HG03378 (cell line): ENCODE results near the gene SLX9.

ENCODE experiments used
- ATAC-seq: cut with Tn5 transposase; IDR thresholded peaks from one replicate; pipeline ENCODE4 v1.9.1; 2021; ENCODE audit warnings: mild to moderate bottlenecking, moderate library complexity; ENCODE audit not compliant: unreplicated experiment

SLX9 gene

DNA sequence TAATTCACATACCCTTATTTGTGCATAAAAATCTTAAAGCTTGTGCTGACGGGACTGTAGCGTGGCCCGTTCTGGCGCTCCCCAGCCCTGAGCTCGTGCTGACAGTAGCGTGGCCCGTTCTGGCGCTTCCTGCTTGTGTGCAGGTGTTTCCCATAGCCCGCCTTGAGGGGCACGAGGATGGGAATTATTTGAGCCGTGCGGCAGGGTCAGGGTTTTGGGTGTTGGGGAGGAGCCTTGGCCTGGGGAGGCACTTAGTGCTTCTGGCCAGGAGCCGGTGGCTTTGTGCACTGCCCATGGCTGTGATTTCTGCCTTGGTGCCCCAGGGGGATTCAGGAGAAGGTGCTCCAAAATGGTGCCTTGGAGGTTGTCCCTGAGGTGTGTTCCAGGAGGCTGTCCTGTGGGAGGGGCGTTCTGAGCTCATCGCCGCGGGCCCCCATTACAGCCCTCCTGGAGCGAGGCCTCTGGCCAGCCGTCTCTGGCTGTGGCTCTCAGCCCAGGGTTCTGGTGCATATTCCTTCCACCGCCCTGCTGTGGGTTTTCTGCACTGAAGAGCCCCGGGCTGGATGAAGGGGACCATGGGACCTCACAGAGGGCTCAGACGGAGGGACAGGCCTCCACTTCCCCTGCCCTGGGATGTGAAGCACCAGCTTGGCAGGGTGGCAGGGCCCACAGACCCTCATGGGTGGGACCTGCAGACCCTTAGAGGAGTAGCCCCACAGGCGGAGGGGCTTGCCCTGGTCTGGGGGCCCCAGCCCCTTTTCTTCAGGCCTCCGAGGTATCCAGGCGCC is 6.6 kb downstream of the SLX9 start:
- no peak for ATAC-seq

DNA sequence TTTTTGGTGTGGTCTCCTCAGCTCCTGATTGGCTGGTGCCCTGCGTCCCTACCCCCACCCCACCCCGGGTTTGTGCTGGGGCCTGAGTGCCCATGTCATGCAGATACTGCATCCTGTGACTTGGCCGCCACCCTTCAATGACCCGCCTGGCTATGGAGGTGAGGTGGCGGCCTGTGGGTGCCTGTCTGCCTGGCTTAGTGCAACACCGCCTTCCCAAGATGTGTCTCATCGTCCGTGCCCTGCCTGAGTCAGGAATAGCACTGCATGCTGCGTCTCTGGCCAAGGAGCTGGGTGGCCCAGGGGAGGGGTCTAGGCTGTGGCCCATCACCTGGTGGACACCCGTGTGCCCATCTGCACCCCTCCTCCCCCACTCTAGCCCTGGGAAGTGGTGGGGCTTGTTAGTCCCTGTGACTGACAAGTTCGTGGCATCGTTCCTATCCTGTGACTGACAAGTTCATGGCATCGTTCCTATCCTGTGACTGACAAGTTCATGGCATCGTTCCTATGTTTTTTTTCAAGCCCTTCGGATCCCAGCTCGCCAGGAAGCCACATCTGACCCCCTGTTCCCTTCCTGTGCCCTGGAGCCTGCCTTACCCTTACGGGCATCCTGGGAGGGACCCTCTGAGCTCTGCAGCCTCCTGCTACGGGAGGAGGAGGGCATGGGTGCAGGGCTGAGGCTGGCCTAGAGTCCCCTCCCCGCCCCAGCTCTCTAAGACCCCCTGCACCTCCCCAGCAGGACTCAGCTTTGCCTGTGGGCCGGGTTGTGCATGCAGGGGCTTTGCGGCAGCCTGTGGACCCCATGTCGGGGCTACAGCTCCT is 7.5 kb downstream of the SLX9 start:
- ATAC-seq = no peak

DNA sequence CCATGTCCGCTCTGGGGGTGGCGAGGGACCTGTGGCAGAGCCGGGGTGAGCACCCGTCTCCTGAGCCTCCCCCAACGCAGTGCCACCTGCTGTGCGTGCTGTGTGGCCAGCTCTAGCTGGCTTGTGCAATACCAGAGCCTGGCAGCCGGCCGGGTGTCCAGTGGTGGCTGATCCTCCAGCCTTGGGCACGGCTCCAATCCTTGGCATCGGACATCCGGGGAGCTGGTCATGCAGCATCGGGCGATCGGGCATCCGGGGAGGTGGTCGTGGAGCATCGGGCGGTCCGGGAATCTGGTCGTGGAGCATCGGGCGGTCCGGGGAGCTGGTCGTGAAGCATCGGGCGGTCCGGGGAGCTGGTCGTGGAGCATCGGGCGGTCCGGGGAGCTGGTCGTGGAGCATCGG is 8.1 kb downstream of the SLX9 start:
- no peak for ATAC-seq

GRCh38 chr21:44948426-44949120 is 8.7 kb downstream of the SLX9 start:
- no peak for ATAC-seq

- ATAC-seq = no peak
Measured at GRCh38 chr21:44949161-44949778, 9.4 kb downstream of the SLX9 start.

- no peak for ATAC-seq
Measured at GRCh38 chr21:44949779-44950198, 10.0 kb downstream of the SLX9 start.

DNA sequence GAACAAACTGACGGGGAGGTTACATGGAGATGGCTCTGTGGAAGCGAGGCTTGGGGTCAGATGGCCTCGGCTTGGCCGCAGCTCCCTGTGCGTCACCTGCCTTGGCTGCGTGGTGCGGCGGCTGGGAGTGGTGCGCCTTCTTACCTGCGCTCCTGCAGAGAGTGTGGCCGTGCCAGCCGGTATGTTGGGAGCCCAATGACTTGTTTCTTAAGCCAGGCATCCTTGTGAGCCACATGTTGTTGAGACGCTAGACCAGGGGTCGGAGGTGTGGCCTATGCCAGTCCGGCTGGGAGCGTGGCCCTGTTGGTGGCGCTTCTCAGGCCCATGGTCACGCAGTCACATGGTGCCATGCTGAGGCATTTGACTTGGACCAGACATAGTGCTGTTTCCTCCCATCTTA is 10.5 kb downstream of the SLX9 start:
- no peak for ATAC-seq

DNA sequence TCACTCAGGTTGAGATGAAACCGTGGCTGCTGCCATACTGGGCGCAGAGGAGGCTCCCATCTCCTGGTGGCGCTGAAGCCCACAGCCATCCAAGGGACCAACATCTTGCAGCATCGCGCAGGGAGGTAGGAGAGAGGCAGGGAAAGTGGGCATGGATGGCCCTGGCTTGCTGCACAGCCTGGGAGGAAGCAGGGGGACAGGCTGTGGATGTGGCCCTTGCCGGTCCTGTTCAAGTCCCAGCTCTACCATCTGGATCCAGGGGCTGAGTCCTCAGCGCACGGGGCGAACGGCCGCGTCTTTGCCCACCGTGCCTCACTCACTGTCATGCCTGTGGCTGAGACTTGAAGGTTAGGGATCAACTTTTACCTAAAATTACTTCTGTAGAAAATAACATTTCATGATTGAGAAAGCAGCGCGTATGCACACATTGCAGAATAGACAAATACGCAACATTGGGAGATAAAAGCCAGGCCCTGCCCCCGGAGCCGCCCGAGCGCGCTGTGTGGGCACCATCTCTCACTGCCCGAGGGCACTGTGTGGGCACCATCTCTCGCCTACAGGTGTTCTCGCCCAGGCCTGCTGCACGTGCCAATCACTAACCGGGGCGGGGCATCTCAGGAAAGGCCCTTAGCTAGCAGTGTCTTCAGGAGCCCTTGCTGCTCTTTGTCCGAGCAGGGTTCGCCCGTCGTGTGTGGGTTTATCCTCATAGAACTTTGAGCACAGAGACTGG is 11.5 kb downstream of the SLX9 start:
- ATAC-seq = no peak

- ATAC-seq = no peak
Measured at GRCh38 chr21:44952116-44952928, 12.5 kb downstream of the SLX9 start.

DNA sequence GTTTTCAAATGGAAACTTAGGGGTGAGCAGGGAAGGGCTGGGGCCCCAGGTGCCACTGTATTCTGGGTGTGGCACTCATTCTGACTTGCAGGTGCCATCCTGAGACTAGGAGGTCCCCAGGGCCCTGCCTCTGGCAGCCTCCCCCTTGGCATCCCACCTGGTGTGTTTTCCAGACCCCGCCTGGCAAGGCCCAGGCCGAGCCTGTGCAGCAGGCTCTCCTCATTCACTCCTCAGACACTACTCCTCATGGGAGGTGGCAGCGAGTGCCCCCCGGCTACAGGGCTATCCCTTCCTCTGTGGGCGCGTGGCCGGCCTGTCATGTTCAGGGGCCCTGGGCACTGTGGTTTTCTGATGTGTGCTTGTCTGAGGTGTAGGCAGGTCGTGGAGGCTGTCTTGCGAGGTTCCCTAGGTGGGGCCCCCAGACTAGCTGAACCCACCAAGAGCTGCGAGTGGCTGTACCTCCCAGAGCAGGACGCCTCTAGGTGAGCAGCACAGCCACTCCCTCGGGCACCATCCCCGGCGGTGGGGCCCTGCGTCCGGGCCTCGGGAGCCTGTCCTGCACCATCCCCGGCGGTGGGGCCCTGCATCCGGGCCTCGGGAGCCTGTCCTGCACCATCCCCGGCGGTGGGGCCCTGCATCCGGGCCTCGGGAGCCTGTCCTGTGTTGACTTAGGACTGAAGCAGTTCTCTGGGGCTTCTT is 13.2 kb downstream of the SLX9 start:
- ATAC-seq = no peak

DNA sequence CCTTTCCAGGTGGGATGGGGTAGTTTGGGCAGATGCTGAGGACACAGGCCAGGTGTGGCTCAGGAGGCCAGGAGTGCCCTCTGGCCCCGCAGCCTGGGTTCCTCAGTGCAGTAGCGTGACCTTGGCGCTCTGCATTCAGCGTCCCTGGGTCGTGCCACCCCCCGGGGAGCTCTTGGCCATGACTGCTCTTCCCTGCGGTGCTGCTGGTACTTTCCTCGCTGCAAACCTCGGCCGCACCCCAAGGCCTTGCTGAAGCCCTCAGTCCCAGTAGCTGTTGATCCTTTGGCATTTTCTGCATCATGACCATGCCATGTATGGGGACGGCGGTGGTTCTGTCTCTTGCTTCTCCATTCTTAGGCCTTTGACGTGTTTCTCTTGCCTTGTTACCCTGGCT is 13.8 kb downstream of the SLX9 start:
- ATAC-seq = no peak

DNA sequence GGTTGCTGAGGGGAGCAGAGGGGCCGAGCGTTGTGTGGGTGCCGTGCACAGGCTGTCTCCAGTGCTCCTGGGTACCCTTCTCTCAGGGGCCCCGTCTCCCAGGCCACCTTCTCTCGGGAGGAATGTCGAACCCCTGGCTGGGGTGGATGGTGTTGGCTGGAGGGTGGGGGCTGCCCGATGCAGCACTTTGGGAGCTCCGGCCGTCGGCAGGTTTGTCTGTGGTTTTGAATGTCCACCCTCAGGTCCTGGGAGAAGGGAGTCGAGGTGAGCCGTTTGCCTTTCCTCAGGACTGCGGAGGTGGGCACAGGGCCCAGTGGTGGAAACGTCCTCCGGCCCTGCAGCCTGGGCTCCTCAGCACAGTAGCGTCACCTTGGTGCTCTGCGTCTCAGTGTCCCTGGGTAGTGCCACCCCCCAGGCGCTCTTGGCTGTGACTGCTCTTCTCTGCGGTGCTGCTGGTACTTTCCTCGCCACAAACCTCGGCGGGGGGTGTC is 14.5 kb downstream of the SLX9 start:
- ATAC-seq = no peak

- no peak for ATAC-seq
Measured at GRCh38 chr21:44955141-44955797, 15.4 kb downstream of the SLX9 start.

DNA sequence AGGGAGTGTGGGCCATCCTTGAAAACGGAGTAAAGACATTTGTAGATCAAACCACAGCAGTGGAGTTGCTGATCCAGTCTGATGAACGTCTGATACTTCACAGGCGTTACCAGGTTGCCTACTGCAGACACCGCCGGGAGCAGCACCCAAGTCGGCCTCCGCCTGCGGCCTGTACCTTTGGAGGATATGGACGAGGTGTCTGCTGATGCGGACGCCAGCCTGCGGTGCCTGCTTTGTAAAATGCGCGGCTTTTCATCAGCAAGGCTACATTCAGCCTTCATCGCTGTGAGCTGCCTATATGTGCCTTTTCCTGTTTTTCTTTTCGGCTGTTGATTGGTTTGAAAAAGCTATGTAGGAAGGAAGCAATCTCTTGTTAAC is 16.0 kb downstream of the SLX9 start:
- no peak for ATAC-seq

GRCh38 chr21:44956356-44957046 is 16.7 kb downstream of the SLX9 start:
- no peak for ATAC-seq

- no peak for ATAC-seq
Measured at GRCh38 chr21:44957047-44957831, 17.4 kb downstream of the SLX9 start.

DNA sequence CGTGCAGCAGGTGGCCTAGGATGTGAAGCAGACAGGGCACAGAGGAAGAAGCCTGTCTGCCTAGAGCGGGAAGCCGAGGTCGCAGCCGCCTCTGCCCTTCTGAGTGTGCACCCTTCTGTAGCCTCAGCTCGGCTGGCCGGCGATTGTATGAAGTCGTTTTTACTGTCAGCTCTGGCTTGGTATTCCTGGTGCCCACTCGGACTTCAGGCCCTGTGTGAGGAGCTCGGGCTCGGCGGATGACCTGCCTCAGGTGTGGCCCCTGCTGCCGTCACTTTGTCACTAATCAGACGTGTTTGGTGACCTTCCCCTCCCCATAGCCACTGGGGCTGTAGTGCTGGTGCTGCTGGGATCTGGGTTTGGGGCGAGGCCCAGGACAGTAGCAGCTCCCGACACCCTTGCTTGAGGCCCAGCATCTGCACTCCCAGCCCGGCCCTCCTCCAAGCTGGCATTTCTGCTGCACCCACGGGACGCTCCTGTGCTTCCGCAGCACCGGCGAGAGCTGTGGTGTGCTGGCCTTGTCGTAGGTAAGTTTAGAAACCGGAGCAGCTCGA is 18.1 kb downstream of the SLX9 start:
- ATAC-seq = no peak
